GM18507 (cell line): Measurements from ENCODE around the gene LZTR1.
"Not testable (repeated sequence)": the region's sequence is repeated elsewhere in the genome, so short reads cannot be mapped to it uniquely, and the experiment has no call there.

Experiments
- DNase-seq: peaks from one replicate; pipeline ENCODE4 v3.0.0; 2011; ENCODE audit warnings: low read depth; ENCODE audit not compliant: insufficient read length; ENCODE audit errors: extremely low spot score
- FAIRE-seq: peaks from 2 replicates; lab custom pipeline; 2011; peaks lifted over from hg19 to GRCh38; lab: Jason Lieb, UNC

Gene LZTR1

DNA sequence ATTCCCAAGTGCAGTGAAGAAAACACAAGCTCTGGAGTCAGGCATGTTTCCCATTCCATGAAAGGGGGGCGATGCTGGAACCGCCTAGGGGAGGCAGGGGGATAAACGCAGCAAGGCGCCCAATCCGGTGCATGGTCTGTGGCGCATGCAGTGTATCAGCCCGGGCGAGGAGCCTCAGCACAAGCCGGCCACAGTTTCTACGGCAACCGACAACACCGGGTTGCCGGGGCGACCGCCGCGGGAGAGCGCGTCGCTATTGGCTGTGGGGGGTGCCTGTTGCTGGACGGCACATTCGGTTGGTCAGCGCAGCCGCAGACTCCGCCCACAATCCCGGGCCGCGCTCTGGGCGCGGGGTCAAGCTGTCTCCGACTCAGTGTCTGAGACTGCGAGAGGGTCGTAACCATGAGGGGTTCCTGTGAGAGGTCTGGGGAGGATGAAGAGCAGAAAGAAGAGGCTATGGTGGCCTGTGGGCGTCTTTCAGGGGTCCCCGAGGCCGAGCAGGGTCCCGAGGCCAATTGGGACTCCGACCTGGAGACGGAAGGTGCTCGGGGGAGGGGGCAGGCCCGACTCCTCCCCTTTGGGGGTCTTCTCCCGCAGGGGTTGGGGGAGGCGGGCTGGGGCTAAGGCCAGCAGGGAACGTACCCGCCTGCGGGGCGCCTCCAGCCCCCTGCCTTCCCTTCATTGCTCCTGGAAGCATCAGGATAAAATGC is 63.6 kb downstream of the LZTR1 start, which contains the start of gene LRRC74B:
Gene LRRC74B, plus strand, starts transcription at position 362 of the 710 bp plus-strand sequence. Its CDS starts 41 bp downstream, at position 403.
- DNase-seq (peak; percentile 84), FAIRE-seq (peak; percentile 77)

DNA sequence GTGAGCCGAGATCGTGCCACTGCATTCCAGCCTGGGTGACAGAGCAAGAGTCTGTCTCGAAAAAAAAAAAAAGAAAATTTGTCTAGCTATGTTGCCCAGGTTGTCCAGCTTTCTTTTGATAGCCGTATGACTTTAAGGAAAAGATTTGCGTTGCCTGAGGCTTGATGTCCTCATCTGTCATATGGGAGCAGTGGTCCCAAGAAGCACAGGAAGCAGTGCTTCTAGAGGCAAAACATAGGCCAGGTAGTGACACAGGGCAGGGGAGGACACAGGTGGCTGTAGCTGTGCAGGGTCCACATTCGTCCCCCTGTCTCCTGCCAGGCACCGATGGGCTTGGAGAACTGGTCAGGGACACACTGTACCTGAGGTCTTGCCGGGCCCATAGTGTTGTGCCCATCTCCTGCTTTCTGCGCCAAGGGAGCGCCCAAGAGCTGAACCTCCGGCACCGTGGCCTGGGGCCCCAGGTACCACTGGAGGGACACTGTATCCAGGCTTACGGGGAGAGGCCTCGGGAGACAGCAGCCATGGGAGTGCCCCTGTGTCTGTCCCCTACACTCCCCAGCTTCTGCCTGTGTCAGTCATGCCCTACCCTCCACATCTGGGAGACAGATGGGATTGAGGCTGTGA is 65.1 kb downstream of the LZTR1 start:
- no peak for DNase-seq
- FAIRE-seq, result no peak

DNA sequence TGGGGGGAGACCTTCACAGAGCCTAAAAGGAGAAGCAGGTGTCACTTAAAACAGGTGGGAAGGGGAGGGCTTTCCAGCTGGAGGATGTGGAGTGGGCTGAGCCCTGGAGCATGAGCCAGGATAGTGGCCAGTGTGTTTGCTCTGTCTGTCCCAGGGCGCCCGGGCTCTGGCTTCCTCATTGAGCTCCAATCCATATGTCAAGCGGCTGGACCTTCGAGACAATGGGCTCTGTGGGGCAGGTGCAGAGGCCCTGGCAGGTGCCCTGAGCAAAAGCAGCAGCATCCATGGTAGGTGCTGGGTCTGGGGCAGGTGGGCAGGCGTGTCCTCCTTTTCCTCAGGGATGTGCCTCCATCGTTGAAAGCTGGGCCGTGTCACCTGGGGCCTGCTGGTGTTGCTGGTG is 65.6 kb downstream of the LZTR1 start:
- DNase-seq (no peak), FAIRE-seq (no peak)

GRCh38 chr22:21048448-21048847 is 66.4 kb downstream of the LZTR1 start:
- not testable (repeated sequence) for DNase-seq, FAIRE-seq
